Tibial artery (tissue), 4 donors: ENCODE measurements around the gene CHAC2.

ENCODE experiments used
- DNase-seq, 2 donors: peaks; one replicate each; pipeline ENCODE4 v3.0.0-alpha.2; 2019
- H3K27ac ChIP-seq, 2 donors: fragments of 200-600 bp; sonication (generic) in 1 of 2; 1 replicate in 1 of 2; 2 replicates in 1 of 2; pipeline ENCODE4 v1.5.1; 2018 to 2019; ENCODE audit warnings: mild to moderate bottlenecking in 1 of 2
- H3K27me3 ChIP-seq, 2 donors: fragments of 200-600 bp; sonication (generic) in 1 of 2; one replicate each; pipeline versions ENCODE4 v1.5.1 to v1.6.0; 2016 to 2019
- H3K36me3 ChIP-seq, 3 donors: fragments of 200-600 bp; sonication (generic) in 2 of 3; one replicate each; pipeline ENCODE4 v1.5.1; 2016 to 2019; ENCODE audit warnings: mild to moderate bottlenecking in 2 of 3
- H3K4me1 ChIP-seq, 4 donors: fragments of 200-600 bp; sonication (generic) in 2 of 4; 1 replicate in 3 of 4; 2 replicates in 1 of 4; pipeline ENCODE4 v1.5.1; 2016 to 2019
- H3K4me3 ChIP-seq, 2 donors: fragments of 200-600 bp; sonication (generic) in 1 of 2; 1 replicate in 1 of 2; 2 replicates in 1 of 2; pipeline ENCODE4 v1.5.1; 2018 to 2019; ENCODE audit warnings: mild to moderate bottlenecking in 2 of 2
- H3K9me3 ChIP-seq, 3 donors: fragments of 200-600 bp; sonication (generic) in 1 of 3; one replicate each; pipeline ENCODE4 v1.5.1; 2016 to 2019
- CTCF ChIP-seq, 2 experiments: fragments of 200-600 bp in 1 of 2; fragments of 450-650 bp in 1 of 2; IDR thresholded peaks; one replicate each; pipeline ENCODE4 v1.5.1; 2017 to 2019; ENCODE audit warnings: antibody characterized with exemption in 2 of 2, mild to moderate bottlenecking in 1 of 2, moderate library complexity in 1 of 2
- intact Hi-C: fragments of 100-400 bp; cut with DNase I; formaldehyde crosslinking; loops from one replicate; pipeline ENCODE4 v1.15.0; 2023; ENCODE audit warnings: low total_unique reads

CHAC2 gene

GRCh38 chr2:53750041-53750768 is 17.4 kb upstream of the CHAC2 start:
- peaks cover 0 to 6% (median 0%) of the 10 kb centered on the region in 4 donors for H3K4me1 ChIP-seq
- intact Hi-C loops, result no loop called here
- H3K27me3 ChIP-seq, result no peaks in the 10 kb centered on the region
- H3K9me3 ChIP-seq, result no peaks in the 10 kb centered on the region
- TF ChIP-seq CTCF (IDR thresholded peaks at IDR 0.05), result no peak
- H3K27ac ChIP-seq, result no peak overlapping the region
- no peak for DNase-seq
- peaks cover 0 to 19% (median 9%) of the 10 kb centered on the region in 3 donors for H3K36me3 ChIP-seq
- H3K4me3 ChIP-seq, result no peak overlapping the region

- no peak overlapping the region for H3K4me3 ChIP-seq
- TF ChIP-seq CTCF (IDR thresholded peaks at IDR 0.05), result no peak
- peaks cover 7 to 23% (median 15%) of the 10 kb centered on the region in 3 donors for H3K36me3 ChIP-seq
- intact Hi-C loops, result no loop called here
- no peaks in the 10 kb centered on the region for H3K27me3 ChIP-seq
- peaks cover 0 to 6% (median 0%) of the 10 kb centered on the region in 4 donors for H3K4me1 ChIP-seq
- no peaks in the 10 kb centered on the region for H3K9me3 ChIP-seq
- H3K27ac ChIP-seq, result no peak overlapping the region
- no peak for DNase-seq
Observed at GRCh38 chr2:53751728-53752127, 15.9 kb upstream of the CHAC2 start.

GRCh38 chr2:53752385-53752784 is 15.2 kb upstream of the CHAC2 start:
- intact Hi-C loops, result no loop called here
- no peaks in the 10 kb centered on the region for H3K27me3 ChIP-seq
- peaks cover 0 to 6% (median 0%) of the 10 kb centered on the region in 4 donors for H3K4me1 ChIP-seq
- peaks cover 11 to 25% (median 22%) of the 10 kb centered on the region in 3 donors for H3K36me3 ChIP-seq
- H3K27ac ChIP-seq, result no peak overlapping the region
- no peak for DNase-seq
- H3K4me3 ChIP-seq, result no peak overlapping the region
- TF ChIP-seq CTCF (IDR thresholded peaks at IDR 0.05), result no peak
- no peaks in the 10 kb centered on the region for H3K9me3 ChIP-seq

- TF ChIP-seq CTCF (IDR thresholded peaks at IDR 0.05), result no peak
- Histone ChIP-seq H3K27ac (no peak overlapping the region), H3K27me3 (no peaks in the 10 kb centered on the region), H3K36me3 (peaks cover 11 to 22% (median 22%) of the 10 kb centered on the region in 3 donors), H3K4me1 (peaks cover 0 to 6% (median 0%) of the 10 kb centered on the region in 4 donors), H3K9me3 (no peaks in the 10 kb centered on the region), H3K4me3 (no peak overlapping the region)
- intact Hi-C loops, result no loop called here
- DNase-seq, result no peak
Observed at GRCh38 chr2:53753041-53753440, 14.6 kb upstream of the CHAC2 start.

- peak in 1 of 2 donors; percentile 62 for DNase-seq
- intact Hi-C loops, result no loop called here
- Histone ChIP-seq H3K36me3 (peaks cover 11 to 19% (median 18%) of the 10 kb centered on the region in 3 donors), H3K27me3 (no peaks in the 10 kb centered on the region), H3K27ac (no peak overlapping the region), H3K9me3 (no peaks in the 10 kb centered on the region), H3K4me1 (peaks cover 0 to 4% (median 0%) of the 10 kb centered on the region in 4 donors), H3K4me3 (no peak overlapping the region)
- TF ChIP-seq CTCF (IDR thresholded peaks at IDR 0.05), result no peak
Observed at GRCh38 chr2:53755121-53755520, 12.5 kb upstream of the CHAC2 start.
